Adrenal gland (tissue), 12 donors: ENCODE data around the gene IRX3. TPM values are rescaled to one million over a fixed set of nuclear protein-coding genes. Genes with fewer than 3 reads are reported as not detected.

ENCODE experiments used
- DNase-seq, 7 donors: peaks; one replicate each; pipeline ENCODE4 v3.0.0-alpha.2; 2019 to 2020
- H3K27ac ChIP-seq, 5 donors: fragments of 200-600 bp; sonication (generic) in 4 of 5; 1 replicate in 3 of 5; 2 replicates in 2 of 5; pipeline versions ENCODE4 v1.5.1 to v1.8.0; 2016 to 2020; ENCODE audit warnings: mild to moderate bottlenecking in 1 of 5
- H3K27me3 ChIP-seq: fragments of 200-600 bp; 2 replicates; pipeline ENCODE4 v1.8.0; 2021
- H3K36me3 ChIP-seq, 2 donors: fragments of 200-600 bp; replicated peaks in 1 of 2; 1 replicate in 1 of 2; 2 replicates in 1 of 2; pipeline versions ENCODE4 v1.5.1 to v1.8.0; 2018 to 2022
- H3K4me1 ChIP-seq, 2 donors: fragments of 200-600 bp; replicated peaks in 1 of 2; 1 replicate in 1 of 2; 2 replicates in 1 of 2; pipeline versions ENCODE4 v1.5.1 to v1.8.0; 2018 to 2021
- H3K4me3 ChIP-seq, 4 donors: fragments of 200-600 bp; sonication (generic) in 3 of 4; one replicate each; pipeline ENCODE4 v1.5.1; 2016 to 2018
- H3K9me3 ChIP-seq, 3 donors: fragments of 200-600 bp; sonication (generic) in 1 of 3; replicated peaks in 1 of 3; 1 replicate in 2 of 3; 2 replicates in 1 of 3; pipeline versions ENCODE4 v1.5.1 to v1.8.0; 2016 to 2021
- CTCF ChIP-seq, 6 experiments: fragments of 450-650 bp in 4 of 6; fragments of 200-600 bp in 2 of 6; sonication (generic) in 1 of 6; IDR thresholded peaks; 1 replicate in 5 of 6; 2 replicates in 1 of 6; pipeline versions ENCODE4 v1.5.1 to v1.8.0; 2016 to 2021; ENCODE audit warnings: antibody characterized with exemption in 6 of 6, mild to moderate bottlenecking in 2 of 6, moderate library complexity in 1 of 6
- POLR2A ChIP-seq, 2 donors: fragments of 450-650 bp; IDR thresholded peaks; one replicate each; pipeline ENCODE4 v1.6.1; 2017; ENCODE audit warnings: antibody characterized with exemption in 2 of 2, mild to moderate bottlenecking in 2 of 2, moderate library complexity in 1 of 2
- WGBS, 4 donors: extraction: QIAGEN DNeasy Blood & Tissue Kit in 2 of 4; methylation state at CpG; one replicate each; pipeline versions ENCODE4 v1.1.5 to v1.1.7; 2013 to 2017; 5-methylcytosine and 5-hydroxymethylcytosine counted together
- intact Hi-C, 2 donors: fragments of 100-400 bp; cut with DNase I; formaldehyde crosslinking; loops; one replicate each; pipeline versions ENCODE4 v1.14.1 to v1.15.0; 2022 to 2023
- polyA plus RNA-seq, 3 donors: library from polyadenylated mRNA; stranded (reverse); fragments of 200-250 nt in 2 of 3; fragments of 350-450 nt in 1 of 3; fragmentation: Illumina TruSeq in 1 of 3; extraction: RNeasy Lipid Tissue Mini Kit (QIAGEN cat#74804) in 1 of 3; gene quantifications; one replicate each; pipeline ENCODE4 v1.2.3, GENCODE V29; 2013 to 2014
- total RNA-seq, 9 donors: library from RNA; depleted of rRNA in 4 of 9; stranded (reverse); fragments of >200 nt in 4 of 9; fragments of 120-200 nt in 1 of 9; fragmentation: NEBNext Ultra II Directional in 1 of 9; extraction: Animal tissue kit (Norgen Biotek cat#: 25700) in 1 of 9; gene quantifications; one replicate each; pipeline versions ENCODE4 v1.1.0 to v1.2.4, GENCODE V29; 2013 to 2023
- donor health status: healthy with polysubstance abuse.
- donor health status: Bipolar disorder and iron deficiency.
- donor health status: DM: yes; HTN: yes; CAD: no.
- donor health status: DM: no; HTN: no; CAD: no.
- donor health status: DM: no; HTN: no; CAD: no.
- donor health status: DM: yes; HTN: yes; CAD: no.

IRX3 gene
- total and polyA plus RNA-seq, 12 donors, result 1.4 to 18.6 (median 9.4) TPM

- intact Hi-C loops, result no loop called here
- H3K9me3 ChIP-seq, result no peaks in the 10 kb centered on the region
- H3K36me3 ChIP-seq, result no peaks in the 10 kb centered on the region
- TF ChIP-seq POLR2A (IDR thresholded peaks at IDR 0.05) (no peak), CTCF (IDR thresholded peaks at IDR 0.05) (no peak)
- 47 to 63% (median 59%) methylated on average over 7 of the region's 7 CpGs for WGBS, 4 donors
- H3K4me3 ChIP-seq, result no peak overlapping the region
- H3K4me1 ChIP-seq, result no peaks in the 10 kb centered on the region
- DNase-seq, result no peak
- peaks cover 5% of the 10 kb centered on the region for H3K27me3 ChIP-seq
- no peak overlapping the region for H3K27ac ChIP-seq
Observed at GRCh38 chr16:54331241-54332002, 44.8 kb upstream of the IRX3 start.

- TF ChIP-seq CTCF (IDR thresholded peaks at IDR 0.05) (no peak), POLR2A (IDR thresholded peaks at IDR 0.05) (no peak)
- no peaks in the 10 kb centered on the region for H3K36me3 ChIP-seq
- H3K4me1 ChIP-seq, result no peaks in the 10 kb centered on the region
- no peaks in the 10 kb centered on the region for H3K9me3 ChIP-seq
- 74 to 84% (median 79%) methylated on average over 5 of the region's 5 CpGs for WGBS, 4 donors
- intact Hi-C loops, result no loop called here
- DNase-seq, result no peak
- H3K27me3 ChIP-seq, result peaks cover 2% of the 10 kb centered on the region
- H3K27ac ChIP-seq, result no peak overlapping the region
- H3K4me3 ChIP-seq, result no peak overlapping the region
Observed at GRCh38 chr16:54327609-54328008, 41.0 kb upstream of the IRX3 start.

DNA sequence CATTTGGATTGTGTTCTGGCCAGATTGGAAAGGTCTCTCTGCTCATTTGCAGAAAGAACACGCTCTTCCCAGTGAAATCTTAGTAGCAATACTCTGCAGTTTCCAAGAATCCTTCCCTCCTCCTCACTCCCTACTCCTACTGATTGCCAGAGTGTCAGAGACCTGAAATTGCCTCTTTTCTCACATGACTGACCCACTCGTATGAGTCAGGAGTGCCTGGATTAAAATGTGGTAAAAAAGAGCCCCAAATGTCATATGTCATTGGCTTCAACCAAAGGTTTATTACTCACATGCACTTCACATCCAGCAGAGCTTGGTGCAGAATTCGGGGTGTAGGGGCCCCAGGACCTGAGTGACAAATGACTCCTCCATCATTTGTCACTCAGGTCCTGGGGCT is 39.7 kb upstream of the IRX3 start:
- Histone ChIP-seq H3K27ac (no peak overlapping the region), H3K36me3 (no peaks in the 10 kb centered on the region), H3K4me3 (no peak overlapping the region), H3K9me3 (no peaks in the 10 kb centered on the region), H3K4me1 (no peaks in the 10 kb centered on the region), H3K27me3 (no peaks in the 10 kb centered on the region)
- WGBS, 4 donors, result 58 to 64% (median 60%) methylated on average over 3 of the region's 3 CpGs
- intact Hi-C loops, result no loop called here
- TF ChIP-seq POLR2A (IDR thresholded peaks at IDR 0.05) (no peak), CTCF (IDR thresholded peaks at IDR 0.05) (no peak)
- no peak for DNase-seq

- WGBS, 4 donors, result 62 to 67% (median 64%) methylated on average over 5 of the region's 5 CpGs
- Histone ChIP-seq H3K27me3 (no peaks in the 10 kb centered on the region), H3K36me3 (no peaks in the 10 kb centered on the region), H3K4me1 (no peaks in the 10 kb centered on the region), H3K27ac (no peak overlapping the region), H3K4me3 (no peak overlapping the region), H3K9me3 (no peaks in the 10 kb centered on the region)
- intact Hi-C loops, result no loop called here
- no peak for DNase-seq
- no peak for TF ChIP-seq CTCF (IDR thresholded peaks at IDR 0.05)
- TF ChIP-seq POLR2A (IDR thresholded peaks at IDR 0.05), result no peak
Observed at GRCh38 chr16:54325616-54326265, 39.2 kb upstream of the IRX3 start.
